Lung (tissue), 13 donors: ENCODE measurements around the gene GATA1. TPM values are rescaled to one million over a fixed set of nuclear protein-coding genes. Genes with fewer than 3 reads are reported as not detected.

ENCODE experiments used
- ATAC-seq: fragments of 200-7000 bp; cut with Tn5 transposase; one replicate; pipeline ENCODE4 v1.9.1; 2020; ENCODE audit warnings: moderate number of reproducible peaks; ENCODE audit not compliant: insufficient read depth, low FRiP score
- DNase-seq, 3 donors: peaks; one replicate each; pipeline ENCODE4 v3.0.0-alpha.2; 2013 to 2017
- H3K27ac ChIP-seq, 2 donors: one replicate each; pipeline ENCODE4 v1.5.1; 2013; ENCODE audit warnings: mild to moderate bottlenecking in 2 of 2, moderate library complexity in 2 of 2, control low read depth in 1 of 2, inconsistent platforms in 1 of 2, low read depth in 1 of 2, low read length in 1 of 2
- H3K27me3 ChIP-seq, 3 donors: one replicate each; pipeline ENCODE4 v1.5.1; 2013; ENCODE audit warnings: low read length in 2 of 3; ENCODE audit not compliant: control insufficient read depth in 3 of 3, insufficient read depth in 3 of 3
- H3K36me3 ChIP-seq, 4 donors: one replicate each; pipeline ENCODE4 v1.5.1; 2013; ENCODE audit warnings: low read length in 4 of 4, mild to moderate bottlenecking in 1 of 4, moderate library complexity in 1 of 4; ENCODE audit not compliant: control insufficient read depth in 4 of 4, insufficient read depth in 4 of 4
- H3K4me1 ChIP-seq, 5 donors: one replicate each; pipeline ENCODE4 v1.5.1; 2013; ENCODE audit warnings: low read length in 5 of 5, mild to moderate bottlenecking in 2 of 5, moderate library complexity in 1 of 5; ENCODE audit not compliant: control insufficient read depth in 5 of 5, insufficient read depth in 5 of 5
- H3K4me3 ChIP-seq: one replicate; pipeline ENCODE4 v1.5.1; 2013; ENCODE audit warnings: mild to moderate bottlenecking, control low read depth, moderate library complexity
- H3K9ac ChIP-seq, 2 donors: one replicate each; pipeline ENCODE4 v1.5.1; 2013; ENCODE audit warnings: low read length in 2 of 2, control low read depth in 1 of 2; ENCODE audit not compliant: insufficient read depth in 1 of 2
- H3K9me3 ChIP-seq, 4 donors: one replicate each; pipeline ENCODE4 v1.5.1; 2013; ENCODE audit warnings: low read length in 3 of 4, mild to moderate bottlenecking in 1 of 4, moderate library complexity in 1 of 4; ENCODE audit not compliant: control insufficient read depth in 4 of 4, insufficient read depth in 3 of 4
- CTCF ChIP-seq: IDR thresholded peaks from 2 replicates; pipeline ENCODE4 v1.5.1; 2012; ENCODE audit warnings: mild to moderate bottlenecking; ENCODE audit errors: control extremely low read depth, extremely low read depth
- WGBS, 2 donors: extraction: QIAGEN DNeasy Blood & Tissue Kit; methylation state at CpG; one replicate each; pipeline ENCODE4 v1.1.7; 2013; 5-methylcytosine and 5-hydroxymethylcytosine counted together
- polyA plus RNA-seq, 2 donors: library from polyadenylated mRNA; stranded (reverse); fragments of 200-250 nt; gene quantifications; one replicate each; pipeline ENCODE4 v1.2.1, GENCODE V29; 2013
- small RNA-seq: library from RNA; depleted of rRNA; stranded (forward); fragments of <200 nt; gene quantifications from one replicate; pipeline ENCODE3, GENCODE V24; 2014; ENCODE audit warnings: low replicate concordance
- total RNA-seq, 2 donors: library from RNA; depleted of rRNA in 1 of 2; stranded (reverse); fragments of >200 nt in 1 of 2; gene quantifications; one replicate each; pipeline ENCODE4 v1.2.1, GENCODE V29; 2014 to 2021
- donor health status: control.
- donor health status: control.
- donor health status: Bipolar disorder and iron deficiency.
- donor health status: healthy.
- donor health status: DM: yes; HTN: yes; CAD: no.

GATA1 gene
- total and polyA plus RNA-seq, 4 donors: 0.43 to 1.5 (median 0.90) TPM

- DNase-seq (no peak), ATAC-seq (no peak)
- Histone ChIP-seq H3K9me3 (peaks cover 0 to 11% (median 0%) of the 10 kb centered on the region in 4 donors), H3K27me3 (peaks cover 0 to 37% (median 26%) of the 10 kb centered on the region in 3 donors), H3K4me3 (no peak overlapping the region), H3K27ac (no peak overlapping the region), H3K4me1 (peaks cover 0 to 2% (median 0%) of the 10 kb centered on the region in 5 donors), H3K36me3 (no peaks in the 10 kb centered on the region), H3K9ac (no peak overlapping the region)
- WGBS, 2 donors: 7 to 32% methylated on average over 7 of the region's 7 CpGs
- TF ChIP-seq CTCF: no peak
Measured at GRCh38 chrX:48834383-48834709, 48.0 kb downstream of the GATA1 start.

GRCh38 chrX:48835524-48836329 lies 49.3 kb downstream of the GATA1 start, which contains the start of gene PCSK1N:
TSS of gene PCSK1N (minus strand) at chrX:48835610. CDS start at chrX:48835532, 78 bp downstream.
- DNase-seq (peak in 2 of 3 donors; percentile 24 to 55), ATAC-seq (no peak)
- Histone ChIP-seq H3K36me3 (no peaks in the 10 kb centered on the region), H3K4me1 (peaks cover 0 to 2% (median 0%) of the 10 kb centered on the region in 5 donors), H3K4me3 (no peak within 1 kb of the TSS), H3K9ac (no peak within 1 kb of the TSS), H3K27me3 (peaks cover 0 to 34% (median 26%) of the 10 kb centered on the region in 3 donors), H3K9me3 (peaks cover 0 to 8% (median 0%) of the 10 kb centered on the region in 4 donors), H3K27ac (no peak within 1 kb of the TSS)
- WGBS, 2 donors: 33 to 43% methylated on average over 15 to 35 of the region's 35 CpGs
- TF ChIP-seq CTCF: no peak

GRCh38 chrX:48839686-48840085 lies 53.3 kb downstream of the GATA1 start:
- H3K4me1 ChIP-seq: no peaks in the 10 kb centered on the region
- H3K9ac ChIP-seq: no peak overlapping the region
- H3K27me3 ChIP-seq: peaks cover 0 to 8% (median 6%) of the 10 kb centered on the region in 3 donors
- H3K36me3 ChIP-seq: no peaks in the 10 kb centered on the region
- DNase-seq (no peak), ATAC-seq (no peak)
- peaks cover 0 to 3% (median 0%) of the 10 kb centered on the region in 4 donors for H3K9me3 ChIP-seq
- no peak overlapping the region for H3K27ac ChIP-seq
- TF ChIP-seq CTCF: no peak
- WGBS, 2 donors: 83 to 95% methylated on average over 10 of the region's 10 CpGs
- H3K4me3 ChIP-seq: no peak overlapping the region

Small RNAs within 50 kb of the gene (small RNA-seq; reads per million reads assigned to genes)
- gene RNU6-29P: not detected

Other genes starting within 250 kb of the GATA1 start
- 10 to 100 TPM in 1 of 2 donors, 1 to 10 TPM in 1; 8.2 to 15.2 TPM for gene TBC1D25, start 246.9 kb upstream of the GATA1 start, total RNA-seq
- 10 to 100 TPM in 1 of 2 donors, 1 to 10 TPM in 1; 5.6 to 12.1 TPM for gene TBC1D25, start 246.9 kb upstream of the GATA1 start, polyA plus RNA-seq
- gene RBM3, start 212.1 kb upstream of the GATA1 start, total RNA-seq: 100 to 1,000 TPM; 117 to 346 TPM
- gene RBM3, start 212.1 kb upstream of the GATA1 start, polyA plus RNA-seq: 100 to 1,000 TPM; 211 to 223 TPM
- gene WDR13, start 189.1 kb upstream of the GATA1 start, total RNA-seq: 100 to 1,000 TPM in 1 of 2 donors, 10 to 100 TPM in 1; 50.7 to 182 TPM
- 100 to 1,000 TPM; 156 to 175 TPM for gene WDR13, start 189.1 kb upstream of the GATA1 start, polyA plus RNA-seq
- 10 to 100 TPM in 1 of 2 donors, 1 to 10 TPM in 1; 8.1 to 37.2 TPM for gene WAS, start 102.8 kb upstream of the GATA1 start, total RNA-seq
- 10 to 100 TPM; 14.7 to 61.5 TPM for gene WAS, start 102.8 kb upstream of the GATA1 start, polyA plus RNA-seq
- gene SUV39H1, start 89.9 kb upstream of the GATA1 start, total RNA-seq: 1 to 10 TPM; 2.4 to 6.8 TPM
- 1 to 10 TPM; 3.9 to 4.4 TPM for gene SUV39H1, start 89.9 kb upstream of the GATA1 start, polyA plus RNA-seq
- 1 to 10 TPM; 1.6 to 2.0 TPM for gene GLOD5, start 24.8 kb upstream of the GATA1 start, total RNA-seq
- 1 to 10 TPM; 1.7 to 5.1 TPM for gene GLOD5, start 24.8 kb upstream of the GATA1 start, polyA plus RNA-seq
- 10 to 100 TPM; 84.9 to 90.8 TPM for gene HDAC6, start 15.5 kb downstream of the GATA1 start, total RNA-seq
- gene HDAC6, start 15.5 kb downstream of the GATA1 start, polyA plus RNA-seq: 10 to 100 TPM; 39.7 to 72.0 TPM
- gene ERAS, start 39.9 kb downstream of the GATA1 start, total RNA-seq: not detected
- under 1 TPM in 1 of 2 donors, not detected in 1; 0.24 TPM for gene ERAS, start 39.9 kb downstream of the GATA1 start, polyA plus RNA-seq
- 10 to 100 TPM in 1 of 2 donors, 1 to 10 TPM in 1; 3.4 to 10.7 TPM for gene PCSK1N, start 49.0 kb downstream of the GATA1 start, total RNA-seq
- 1 to 10 TPM; 1.3 to 1.6 TPM for gene PCSK1N, start 49.0 kb downstream of the GATA1 start, polyA plus RNA-seq
- gene TIMM17B, start 111.2 kb downstream of the GATA1 start, total RNA-seq: 10 to 100 TPM; 21.0 to 51.5 TPM
- gene TIMM17B, start 111.2 kb downstream of the GATA1 start, polyA plus RNA-seq: 10 to 100 TPM; 67.4 to 73.4 TPM
- gene PQBP1, start 111.3 kb downstream of the GATA1 start, total RNA-seq: 10 to 100 TPM; 33.2 to 79.7 TPM
- gene PQBP1, start 111.3 kb downstream of the GATA1 start, polyA plus RNA-seq: 100 to 1,000 TPM in 1 of 2 donors, 10 to 100 TPM in 1; 68.2 to 146 TPM
- 10 to 100 TPM; 23.4 to 40.7 TPM for gene SLC35A2, start 125.1 kb downstream of the GATA1 start, total RNA-seq
- 10 to 100 TPM; 16.7 to 41.2 TPM for gene SLC35A2, start 125.1 kb downstream of the GATA1 start, polyA plus RNA-seq
- 10 to 100 TPM; 21.7 to 36.5 TPM for gene PIM2, start 132.4 kb downstream of the GATA1 start, total RNA-seq
- gene PIM2, start 132.4 kb downstream of the GATA1 start, polyA plus RNA-seq: 10 to 100 TPM; 14.8 to 27.4 TPM
- 10 to 100 TPM; 33.3 to 48.2 TPM for gene OTUD5, start 171.0 kb downstream of the GATA1 start, total RNA-seq
- 10 to 100 TPM; 32.4 to 38.1 TPM for gene OTUD5, start 171.0 kb downstream of the GATA1 start, polyA plus RNA-seq
- gene KCND1, start 185.3 kb downstream of the GATA1 start, total RNA-seq: 1 to 10 TPM; 1.4 to 1.7 TPM
- 1 to 10 TPM in 1 of 2 donors, under 1 TPM in 1; 0.65 to 1.3 TPM for gene KCND1, start 185.3 kb downstream of the GATA1 start, polyA plus RNA-seq
- gene GRIPAP1, start 215.7 kb downstream of the GATA1 start, total RNA-seq: 10 to 100 TPM; 29.2 to 48.9 TPM
- gene GRIPAP1, start 215.7 kb downstream of the GATA1 start, polyA plus RNA-seq: 10 to 100 TPM; 30.3 to 38.1 TPM